Large intestine (tissue), 3 donors: ENCODE measurements around the gene EIF5A2. TPM values are rescaled to one million over a fixed set of nuclear protein-coding genes. Genes with fewer than 3 reads are reported as not detected.
"Not testable (repeated sequence)": the region's sequence is repeated elsewhere in the genome, so short reads cannot be mapped to it uniquely, and the experiment has no call there.

Experiments
- DNase-seq, 2 donors: peaks; one replicate each; pipeline versions ENCODE4 v3.0.0 to v3.0.0-alpha.2; 2013
- H3K27ac ChIP-seq: one replicate; pipeline ENCODE4 v1.5.1; 2013; ENCODE audit warnings: low read length
- H3K27me3 ChIP-seq: 2 replicates; pipeline ENCODE4 v1.6.1; 2013; ENCODE audit warnings: low read length; ENCODE audit not compliant: control insufficient read depth, insufficient read depth
- H3K36me3 ChIP-seq: 2 replicates; pipeline ENCODE4 v1.6.1; 2013; ENCODE audit warnings: low read length; ENCODE audit not compliant: control insufficient read depth, insufficient read depth
- H3K4me1 ChIP-seq: one replicate; pipeline ENCODE4 v1.6.1; 2013; ENCODE audit warnings: low read length; ENCODE audit not compliant: control insufficient read depth, insufficient read depth
- H3K4me3 ChIP-seq: one replicate; pipeline ENCODE4 v1.5.1; 2013; ENCODE audit warnings: low read length
- H3K9me3 ChIP-seq: one replicate; pipeline ENCODE4 v1.6.1; 2013; ENCODE audit warnings: mild to moderate bottlenecking, low read depth, low read length, moderate library complexity; ENCODE audit not compliant: control insufficient read depth
- WGBS: methylation state at CpG from one replicate; pipeline ENCODE4 v1.1.5; 2013; ENCODE audit warnings: low lambda C conversion rate; ENCODE audit not compliant: insufficient coverage; 5-methylcytosine and 5-hydroxymethylcytosine counted together
- polyA plus RNA-seq: library from polyadenylated mRNA; unstranded; fragments of 120-200 nt; gene quantifications from one replicate; pipeline ENCODE4 v1.2.1, GENCODE V29; 2013

Gene EIF5A2
- polyA plus RNA-seq, 1 donor, result 7.1 TPM

DNA sequence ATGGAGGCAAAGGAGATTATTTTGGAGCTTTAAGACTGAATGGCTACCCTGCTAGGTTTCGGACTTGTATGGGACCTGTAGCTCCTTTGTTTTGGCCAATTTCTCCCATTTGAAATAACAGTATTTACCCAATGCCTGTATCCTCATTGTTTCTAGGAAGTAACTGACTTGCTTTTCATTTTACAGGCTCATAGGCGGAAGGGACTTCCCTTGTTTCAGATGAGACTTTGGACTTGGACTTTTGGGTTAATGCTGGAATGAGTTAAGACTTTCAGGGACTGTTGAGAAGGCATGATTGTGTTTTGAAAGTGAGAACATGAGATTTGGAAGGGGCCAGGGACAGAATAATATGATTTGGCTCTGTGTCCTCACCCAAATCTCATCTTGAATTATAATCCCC lies 10.5 kb downstream of the EIF5A2 start:
- Histone ChIP-seq H3K4me1 (no peaks in the 10 kb centered on the region), H3K27me3 (no peaks in the 10 kb centered on the region), H3K27ac (no peak overlapping the region), H3K36me3 (no peaks in the 10 kb centered on the region), H3K9me3 (no peaks in the 10 kb centered on the region), H3K4me3 (no peak overlapping the region)
- peak in 1 of 2 donors; percentile 6 for DNase-seq
- no CpG with 5 or more reads among the region's 2 CpGs for WGBS

DNA sequence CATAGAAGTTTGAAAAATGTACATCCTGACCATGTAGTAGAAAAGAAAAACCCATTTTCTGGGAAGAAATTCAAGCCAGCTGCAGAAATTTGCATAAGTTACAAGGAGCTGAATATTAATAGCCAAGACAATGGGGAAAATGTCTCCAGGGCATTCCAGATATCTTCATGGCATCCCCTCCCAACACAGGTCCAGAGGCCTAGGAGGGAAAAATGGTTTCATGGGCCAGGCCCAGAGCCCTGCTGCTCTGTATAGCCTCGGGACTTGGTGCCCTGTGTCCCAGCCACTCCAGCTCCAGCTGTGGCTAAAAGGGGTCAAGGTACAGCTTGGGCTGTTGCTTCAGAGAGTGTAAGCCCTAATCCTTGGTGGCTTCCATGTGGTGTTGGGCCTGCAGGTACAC lies 11.2 kb downstream of the EIF5A2 start:
- H3K9me3 ChIP-seq, DNase-seq, H3K27ac ChIP-seq, H3K27me3 ChIP-seq, H3K36me3 ChIP-seq, H3K4me1 ChIP-seq, H3K4me3 ChIP-seq: not testable (repeated sequence)
- no CpG with 5 or more reads among the region's 1 CpG for WGBS

DNA sequence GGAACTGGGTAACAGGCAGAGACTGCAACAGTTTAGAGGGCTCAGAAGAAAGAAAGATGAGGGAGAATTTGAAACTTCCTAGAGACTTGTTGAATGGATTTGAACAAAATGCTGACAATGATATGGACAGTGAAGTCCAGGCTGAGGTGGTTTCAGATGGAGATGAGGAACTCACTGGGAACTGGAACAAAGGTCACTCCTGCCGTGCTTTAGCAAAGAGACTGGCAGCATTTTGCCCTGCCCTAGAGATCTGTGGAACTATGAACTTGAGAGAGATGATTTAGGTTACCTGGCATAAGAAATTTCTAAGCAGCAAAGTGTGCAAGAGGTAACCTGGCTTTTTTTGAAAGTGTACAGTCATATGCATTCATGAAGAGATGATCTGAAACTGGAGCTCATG lies 11.7 kb downstream of the EIF5A2 start:
- H3K4me3 ChIP-seq, result no peak overlapping the region
- WGBS, result no CpG with 5 or more reads among the region's 1 CpG
- no peak overlapping the region for H3K27ac ChIP-seq
- H3K9me3 ChIP-seq, result no peaks in the 10 kb centered on the region
- H3K27me3 ChIP-seq, result no peaks in the 10 kb centered on the region
- DNase-seq, result peak in 1 of 2 donors; percentile 11
- no peaks in the 10 kb centered on the region for H3K4me1 ChIP-seq
- no peaks in the 10 kb centered on the region for H3K36me3 ChIP-seq

DNA sequence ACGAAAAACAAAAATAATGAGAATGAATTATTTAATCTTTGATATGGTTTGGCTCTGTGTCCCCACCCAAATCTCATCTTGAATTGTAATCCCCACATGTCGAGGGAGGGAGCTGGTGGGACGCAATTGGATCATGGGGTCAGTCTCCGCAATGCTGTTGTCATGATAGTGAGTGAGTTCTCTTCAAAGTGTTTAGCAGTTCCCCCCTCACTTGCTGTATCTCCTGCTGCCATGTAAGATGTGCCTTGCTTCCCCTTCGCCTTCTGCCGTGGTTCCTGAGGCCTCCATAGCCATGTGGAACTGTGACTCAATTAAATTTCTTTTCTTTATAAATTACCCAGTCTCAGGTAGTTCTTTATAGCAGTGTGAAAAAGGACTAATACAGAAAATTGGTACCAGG lies 12.1 kb downstream of the EIF5A2 start:
- DNase-seq, H3K27me3 ChIP-seq, H3K9me3 ChIP-seq, H3K4me3 ChIP-seq, H3K4me1 ChIP-seq, H3K36me3 ChIP-seq, H3K27ac ChIP-seq: not testable (repeated sequence)
- WGBS, result no CpG with 5 or more reads among the region's 6 CpGs

DNA sequence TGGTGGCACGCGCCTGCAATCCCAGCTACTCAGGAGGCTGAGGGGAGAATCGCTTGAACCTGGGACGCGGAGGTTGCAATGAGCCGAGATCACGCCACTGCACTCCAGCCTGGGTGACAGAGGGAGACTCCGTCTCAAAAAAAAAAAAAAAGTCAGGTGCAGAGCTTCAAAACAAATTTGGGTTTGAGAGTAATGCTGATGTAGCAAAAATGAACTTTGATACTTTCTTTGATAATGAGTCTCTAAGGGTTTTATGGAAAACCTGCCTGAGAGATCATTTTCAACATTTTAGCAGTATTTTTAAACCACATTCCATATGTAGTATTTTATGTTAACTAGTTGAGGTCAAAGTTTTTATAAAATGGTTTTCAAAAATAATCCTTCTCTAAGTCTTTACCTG lies 14.5 kb downstream of the EIF5A2 start:
- WGBS, result no CpG with 5 or more reads among the region's 8 CpGs

DNA sequence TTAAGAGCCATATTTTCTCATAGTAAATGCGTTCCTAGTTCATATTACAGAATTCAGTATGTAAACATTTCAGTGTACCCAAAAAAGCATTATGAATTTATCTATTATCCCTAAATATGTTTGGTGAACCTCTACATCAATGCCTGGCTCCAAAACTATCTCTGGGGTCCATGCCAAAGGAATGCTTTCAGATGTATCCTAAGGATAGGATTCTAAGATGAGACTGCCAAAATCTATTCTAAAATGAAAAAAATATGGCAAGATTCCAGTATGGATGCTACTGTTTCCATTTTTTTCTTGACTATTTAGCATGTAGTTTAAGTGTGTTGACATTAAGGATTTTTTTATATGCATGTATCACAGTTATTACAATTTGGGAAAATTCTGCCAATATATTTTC lies 18.8 kb downstream of the EIF5A2 start:
- no peak overlapping the region for H3K27ac ChIP-seq
- WGBS, result no CpG with 5 or more reads among the region's 1 CpG
- no peak for DNase-seq

More for the DNA sequence above, 14.5 kb downstream of the EIF5A2 start:
- no peak overlapping the region for H3K4me3 ChIP-seq
- no peak overlapping the region for H3K27ac ChIP-seq
- no peak for DNase-seq
- H3K4me1 ChIP-seq, result no peaks in the 10 kb centered on the region
- H3K9me3 ChIP-seq, result no peaks in the 10 kb centered on the region
- no peaks in the 10 kb centered on the region for H3K36me3 ChIP-seq
- no peaks in the 10 kb centered on the region for H3K27me3 ChIP-seq

DNA sequence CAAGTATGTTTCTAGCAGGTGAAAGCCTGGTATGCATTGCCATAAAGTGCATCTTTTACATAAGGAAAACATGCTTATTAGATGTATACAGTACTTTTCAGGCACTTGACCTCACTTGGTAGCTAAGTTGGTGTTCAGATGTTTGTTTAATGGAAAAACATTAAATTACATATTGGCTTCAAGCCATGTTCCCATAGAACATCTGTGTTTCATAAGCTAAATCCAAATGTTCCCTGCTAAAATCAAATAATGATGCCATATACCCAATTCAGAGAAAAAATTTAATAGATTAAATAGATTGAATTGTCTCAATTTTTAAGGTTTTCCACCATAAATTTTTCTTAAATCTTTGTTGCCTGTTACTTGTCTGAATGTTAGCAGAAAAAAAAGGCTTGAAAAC lies 19.3 kb downstream of the EIF5A2 start:
- no peaks in the 10 kb centered on the region for H3K36me3 ChIP-seq
- no peak overlapping the region for H3K27ac ChIP-seq
- no peak for DNase-seq

More for the DNA sequence above, 18.8 kb downstream of the EIF5A2 start:
- no peaks in the 10 kb centered on the region for H3K27me3 ChIP-seq
- H3K9me3 ChIP-seq, result no peaks in the 10 kb centered on the region
- H3K36me3 ChIP-seq, result no peaks in the 10 kb centered on the region
- H3K4me1 ChIP-seq, result no peaks in the 10 kb centered on the region
- H3K4me3 ChIP-seq, result no peak overlapping the region

DNA sequence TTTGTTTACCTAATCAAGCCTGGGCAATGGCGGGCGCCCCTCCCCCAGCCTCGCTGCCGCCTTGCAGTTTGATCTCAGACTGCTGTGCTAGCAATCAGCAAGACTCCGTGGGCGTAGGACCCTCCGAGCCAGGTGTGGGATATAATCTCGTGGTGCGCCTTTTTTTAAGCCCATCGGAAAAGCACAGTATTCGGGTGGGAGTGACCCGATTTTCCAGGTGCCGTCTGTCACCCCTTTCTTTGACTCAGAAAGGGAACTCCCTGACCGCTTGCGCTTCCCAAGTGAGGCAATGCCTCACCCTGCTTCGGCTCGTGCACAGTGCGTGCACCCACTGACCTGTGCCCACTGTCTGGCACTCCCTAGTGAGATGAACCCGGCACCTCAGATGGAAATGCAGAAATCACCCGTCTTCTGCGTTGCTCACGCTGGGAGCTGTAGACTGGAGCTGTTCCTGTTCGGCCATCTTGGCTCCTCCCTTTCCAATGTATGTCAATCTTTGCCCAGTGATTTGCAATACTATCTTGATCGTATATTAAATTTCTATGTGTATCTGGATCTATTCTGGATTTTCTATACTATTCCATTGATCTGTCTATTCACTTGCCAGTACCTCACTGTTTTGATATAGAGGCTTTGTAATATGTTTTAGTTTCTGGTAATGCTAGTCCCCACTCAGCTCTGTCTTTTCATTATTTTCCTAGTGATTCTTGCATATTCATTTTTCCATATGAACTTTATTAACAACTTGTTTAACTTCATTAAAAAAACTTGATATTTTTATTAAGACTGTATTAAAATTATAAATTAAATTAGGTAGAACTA lies 24.1 kb downstream of the EIF5A2 start:
- H3K4me1 ChIP-seq, H3K4me3 ChIP-seq, DNase-seq, H3K27me3 ChIP-seq, H3K36me3 ChIP-seq, H3K9me3 ChIP-seq, H3K27ac ChIP-seq: not testable (repeated sequence)
- 100% methylated on average over 3 of the region's 24 CpGs for WGBS

More for the DNA sequence above, 19.3 kb downstream of the EIF5A2 start:
- Histone ChIP-seq H3K27me3 (no peaks in the 10 kb centered on the region), H3K9me3 (no peaks in the 10 kb centered on the region), H3K4me3 (no peak overlapping the region), H3K4me1 (no peaks in the 10 kb centered on the region)

DNA sequence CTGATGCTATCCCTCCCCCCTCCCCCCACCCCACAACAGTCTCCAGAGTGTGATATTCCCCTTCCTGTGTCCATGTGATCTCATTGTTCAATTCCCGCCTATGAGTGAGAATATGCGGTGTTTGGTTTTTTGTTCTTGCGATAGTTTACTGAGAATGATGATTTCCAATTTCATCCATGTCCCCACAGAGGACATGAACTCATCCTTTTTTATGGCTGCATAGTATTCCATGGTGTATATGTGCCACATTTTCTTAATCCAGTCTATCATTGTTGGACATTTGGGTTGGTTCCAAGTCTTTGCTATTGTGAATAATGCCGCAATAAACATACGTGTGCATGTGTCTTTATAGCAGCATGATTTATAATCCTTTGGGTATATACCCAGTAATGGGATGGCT lies 29.7 kb downstream of the EIF5A2 start:
- not testable (repeated sequence) for H3K36me3 ChIP-seq, H3K4me3 ChIP-seq, H3K27me3 ChIP-seq, H3K27ac ChIP-seq, DNase-seq, H3K9me3 ChIP-seq, H3K4me1 ChIP-seq
- no CpG with 5 or more reads among the region's 5 CpGs for WGBS

DNA sequence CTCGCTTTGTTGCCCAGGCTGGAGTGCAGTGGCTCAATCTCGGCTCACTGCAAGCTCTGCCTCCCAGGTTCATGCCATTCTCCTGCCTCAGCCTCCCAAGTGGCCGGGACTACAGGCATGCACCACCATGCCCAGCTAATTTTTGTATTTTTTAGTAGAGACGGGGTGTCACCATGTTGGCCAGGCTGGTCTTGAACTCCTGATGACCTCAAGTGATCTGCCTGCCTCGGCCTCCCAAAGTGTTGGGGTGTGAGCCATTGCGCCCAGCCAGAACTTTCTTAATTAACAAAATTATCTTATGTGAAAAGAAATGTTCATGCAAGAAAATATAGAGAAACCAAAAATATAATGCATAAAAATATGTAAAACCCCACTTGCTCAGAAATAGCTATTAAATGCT lies 31.1 kb downstream of the EIF5A2 start:
- not testable (repeated sequence) for H3K4me1 ChIP-seq, H3K36me3 ChIP-seq, H3K4me3 ChIP-seq, H3K27ac ChIP-seq, H3K9me3 ChIP-seq, DNase-seq, H3K27me3 ChIP-seq
- no CpG with 5 or more reads among the region's 6 CpGs for WGBS

DNA sequence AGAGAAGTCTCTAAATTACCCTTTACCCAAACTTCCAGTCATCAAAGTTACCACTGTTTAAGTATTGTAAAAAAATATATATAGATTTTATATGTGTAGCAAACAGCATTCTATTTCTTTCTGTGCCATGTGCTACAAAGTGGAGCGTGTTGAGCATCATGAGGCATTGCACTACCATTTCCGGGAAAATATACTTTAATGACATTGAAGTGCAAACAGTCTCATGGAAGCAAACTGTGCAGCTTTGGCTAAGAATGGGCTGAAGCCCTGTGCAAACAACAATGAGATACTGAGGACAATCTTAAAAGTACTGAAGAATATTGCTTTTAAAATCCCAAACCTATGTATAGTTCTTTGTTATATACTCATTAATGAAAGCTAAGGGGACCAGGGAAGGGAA lies 31.9 kb downstream of the EIF5A2 start:
- Histone ChIP-seq H3K9me3 (no peaks in the 10 kb centered on the region), H3K27ac (no peak overlapping the region), H3K4me1 (no peaks in the 10 kb centered on the region), H3K4me3 (no peak overlapping the region), H3K36me3 (no peaks in the 10 kb centered on the region), H3K27me3 (no peaks in the 10 kb centered on the region)
- DNase-seq, result no peak
- no CpG with 5 or more reads among the region's 2 CpGs for WGBS
